SKM-1 treated with dmso at 0.1 percent for 144 hours (cell line): ENCODE results near the gene CENPL.
"Not testable (repeated sequence)": the region's sequence is repeated elsewhere in the genome, so short reads cannot be mapped to it uniquely, and the experiment has no call there.

Experiments used
- DNase-seq: peaks from one replicate; lab custom pipeline; 2025; ENCODE audit not compliant: unreplicated experiment; lab: John Stamatoyannopoulos, UW

The CENPL gene

GRCh38 chr1:173859547-173859946, 34.9 kb upstream of the CENPL start:
- DNase-seq: not testable (repeated sequence)

GRCh38 chr1:173857363-173857917, 32.8 kb upstream of the CENPL start:
- no peak for DNase-seq

- no peak for DNase-seq
Measured at GRCh38 chr1:173856903-173857302, 32.2 kb upstream of the CENPL start.

- no peak for DNase-seq
Measured at GRCh38 chr1:173856014-173856413, 31.3 kb upstream of the CENPL start.

GRCh38 chr1:173853074-173853473, 28.4 kb upstream of the CENPL start:
- DNase-seq: no peak

GRCh38 chr1:173852105-173852504, 27.4 kb upstream of the CENPL start:
- no peak for DNase-seq

- DNase-seq: no peak
Measured at GRCh38 chr1:173832748-173833147, 8.1 kb upstream of the CENPL start.

GRCh38 chr1:173827611-173828010, 2.9 kb upstream of the CENPL start:
- no peak for DNase-seq

- no peak for DNase-seq
Measured at GRCh38 chr1:173823781-173824314, 835 bp downstream of the CENPL start.

GRCh38 chr1:173821680-173822079, 3.0 kb downstream of the CENPL start:
- DNase-seq: no peak

GRCh38 chr1:173818459-173818858, 6.2 kb downstream of the CENPL start:
- DNase-seq: no peak

- not testable (repeated sequence) for DNase-seq
Measured at GRCh38 chr1:173813654-173814053, 11.0 kb downstream of the CENPL start.

GRCh38 chr1:173802961-173803360, 21.7 kb downstream of the CENPL start:
- no peak for DNase-seq

GRCh38 chr1:173799995-173800394, 24.7 kb downstream of the CENPL start:
- DNase-seq: not testable (repeated sequence)

- no peak for DNase-seq
Measured at GRCh38 chr1:173798078-173798477, 26.6 kb downstream of the CENPL start.

GRCh38 chr1:173789841-173790240, 34.8 kb downstream of the CENPL start:
- DNase-seq: no peak

- no peak for DNase-seq
Measured at GRCh38 chr1:173784997-173785396, 39.7 kb downstream of the CENPL start.

GRCh38 chr1:173779936-173780335, 44.7 kb downstream of the CENPL start:
- DNase-seq: no peak

GRCh38 chr1:173775578-173776226, 49.0 kb downstream of the CENPL start:
- DNase-seq: no peak

- DNase-seq: no peak
Measured at GRCh38 chr1:173771560-173771959, 53.1 kb downstream of the CENPL start.

GRCh38 chr1:173770330-173770729, 54.4 kb downstream of the CENPL start:
- DNase-seq: not testable (repeated sequence)

GRCh38 chr1:173768827-173769226, 55.9 kb downstream of the CENPL start:
- no peak for DNase-seq

GRCh38 chr1:173768206-173768605, 56.5 kb downstream of the CENPL start:
- no peak for DNase-seq
